ENCODE measurements around the gene TMEM263. TPM values are rescaled to one million over a fixed set of nuclear protein-coding genes. Genes with fewer than 3 reads are reported as not detected.

The TMEM263 gene
- total and polyA plus RNA-seq, 2 donors (not counting 3 experiments of a cell fraction or from before 2014, with no cell fraction given), result 22.5 to 72.5 TPM

GRCh38 chr12:106997916-106998315, 42.2 kb downstream of the TMEM263 start:
- TF ChIP-seq, protein P1, sequence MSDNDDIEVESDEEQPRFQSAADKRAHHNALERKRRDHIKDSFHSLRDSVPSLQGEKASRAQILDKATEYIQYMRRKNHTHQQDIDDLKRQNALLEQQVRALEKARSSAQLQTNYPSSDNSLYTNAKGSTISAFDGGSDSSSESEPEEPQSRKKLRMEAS (IDR thresholded peaks at IDR 0.05; ENCODE audit: insufficient read depth, insufficient read length), result no peak
- no peak for TF ChIP-seq EZH2 (IDR thresholded peaks at IDR 0.05; ENCODE audit: borderline replicate concordance, low read depth, low read length, severe bottlenecking)
- TF ChIP-seq, protein P2, sequence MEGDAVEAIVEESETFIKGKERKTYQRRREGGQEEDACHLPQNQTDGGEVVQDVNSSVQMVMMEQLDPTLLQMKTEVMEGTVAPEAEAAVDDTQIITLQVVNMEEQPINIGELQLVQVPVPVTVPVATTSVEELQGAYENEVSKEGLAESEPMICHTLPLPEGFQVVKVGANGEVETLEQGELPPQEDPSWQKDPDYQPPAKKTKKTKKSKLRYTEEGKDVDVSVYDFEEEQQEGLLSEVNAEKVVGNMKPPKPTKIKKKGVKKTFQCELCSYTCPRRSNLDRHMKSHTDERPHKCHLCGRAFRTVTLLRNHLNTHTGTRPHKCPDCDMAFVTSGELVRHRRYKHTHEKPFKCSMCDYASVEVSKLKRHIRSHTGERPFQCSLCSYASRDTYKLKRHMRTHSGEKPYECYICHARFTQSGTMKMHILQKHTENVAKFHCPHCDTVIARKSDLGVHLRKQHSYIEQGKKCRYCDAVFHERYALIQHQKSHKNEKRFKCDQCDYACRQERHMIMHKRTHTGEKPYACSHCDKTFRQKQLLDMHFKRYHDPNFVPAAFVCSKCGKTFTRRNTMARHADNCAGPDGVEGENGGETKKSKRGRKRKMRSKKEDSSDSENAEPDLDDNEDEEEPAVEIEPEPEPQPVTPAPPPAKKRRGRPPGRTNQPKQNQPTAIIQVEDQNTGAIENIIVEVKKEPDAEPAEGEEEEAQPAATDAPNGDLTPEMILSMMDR (IDR thresholded peaks at IDR 0.05; ENCODE audit: extremely low read depth in 1 of 2, insufficient read depth in 1 of 2, low read depth in 1 of 2, low read length in 2 of 2), result no peak
- no peak for TF ChIP-seq POLR2AphosphoS5 (IDR thresholded peaks at IDR 0.05; ENCODE audit: insufficient read depth, low read depth, low read length)
- no peak for TF ChIP-seq JUN (IDR thresholded peaks at IDR 0.05; ENCODE audit: borderline replicate concordance, insufficient read depth, insufficient read length, low read depth)
- TF ChIP-seq MYC (IDR thresholded peaks at IDR 0.05; ENCODE audit: low read depth, low read length), result no peak
- TF ChIP-seq GATA2 (IDR thresholded peaks at IDR 0.05; ENCODE audit: insufficient read depth, insufficient read length, low read depth, low read length), result no peak
- TF ChIP-seq POLR2A (IDR thresholded peaks at IDR 0.05; ENCODE audit: low read depth, low read length), result no peak
- TF ChIP-seq FOS (IDR thresholded peaks at IDR 0.05; ENCODE audit: borderline replicate concordance, insufficient read depth, low read length), result no peak
- ChIA-PET POLR2A (no interaction called here), CTCF (interaction anchor here (2.4 kb wide), 1 partner anchor 10 kb away, joined by 8 read pairs; the partner anchor contains the start of gene MTERF2)
- dilution Hi-C loops (cut with MboI; ENCODE audit: extremely low pct_ligation_motif_present, low sequenced_read_pairs) (no loop called here), intact Hi-C loops (cut with micrococcal nuclease) (no loop called here)
- H3K9me3 ChIP-seq (replicated peaks; ENCODE audit: control insufficient read depth, insufficient read depth, low read length), result no peaks in the 10 kb centered on the region
- FAIRE-seq, result no peak
- no peak overlapping the region for H2AFZ ChIP-seq (ENCODE audit: low read depth, low read length)
- H3K4me1 ChIP-seq (ENCODE audit: control insufficient read depth, extremely low read depth, insufficient read depth, low read length), result no peaks in the 10 kb centered on the region
- no peak overlapping the region for H3K4me2 ChIP-seq (ENCODE audit: insufficient read depth, low read length)
- H3K79me2 ChIP-seq (ENCODE audit: control insufficient read depth, insufficient read depth, low read length), result no peaks in the 10 kb centered on the region
- no peak overlapping the region for H3K9ac ChIP-seq (replicated peaks; ENCODE audit: extremely low read depth, insufficient read depth, low read length)
- no TSS peak for BruUV-seq (replicated peaks)
- no peaks in the 10 kb centered on the region for H3K9me1 ChIP-seq (replicated peaks; ENCODE audit: control insufficient read depth, extremely low read depth, insufficient read depth, low read length)
- H3K27me3 ChIP-seq (ENCODE audit: control insufficient read depth in 2 of 2, insufficient read depth in 2 of 2, low read length in 2 of 2), result no peaks in the 10 kb centered on the region
- no peak overlapping the region for H3K27ac ChIP-seq (ENCODE audit: insufficient read depth, low read depth, low read length)
- no peak for DNase-seq (ENCODE audit: low read depth, low spot score)
- no peaks in the 10 kb centered on the region for H4K20me1 ChIP-seq (replicated peaks; ENCODE audit: control insufficient read depth, extremely low read depth, insufficient read depth, low read length)
- peaks cover 0 to 2% of the 10 kb centered on the region in 2 experiments for H3K36me3 ChIP-seq (ENCODE audit: control insufficient read depth in 2 of 2, extremely low read depth in 1 of 2, insufficient read depth in 2 of 2, low read length in 2 of 2)
- no peak overlapping the region for H3K4me3 ChIP-seq (replicated peaks in 1 of 3; ENCODE audit: insufficient read depth in 1 of 3, low read depth in 1 of 3, low read length in 3 of 3)
